Endodermal cell (in vitro differentiated cells): ENCODE measurements around the gene TAF15. TPM values are rescaled to one million over a fixed set of nuclear protein-coding genes. Genes with fewer than 3 reads are reported as not detected.

Experiments
- DNase-seq: peaks from one replicate; pipeline ENCODE4 v3.0.0-alpha.2; 2017
- H3K27ac ChIP-seq: 2 replicates; pipeline ENCODE4 v1.5.1; 2013; ENCODE audit warnings: mild to moderate bottlenecking, low read depth, low read length, moderate library complexity
- H3K27me3 ChIP-seq: 2 replicates; pipeline ENCODE4 v1.6.1; 2013; ENCODE audit warnings: mild to moderate bottlenecking, low read length, moderate library complexity; ENCODE audit not compliant: insufficient read depth, control insufficient read depth, poor library complexity, severe bottlenecking
- H3K36me3 ChIP-seq: 2 replicates; pipeline ENCODE4 v1.7.0; 2013; ENCODE audit warnings: mild to moderate bottlenecking, low read length, moderate library complexity; ENCODE audit not compliant: control insufficient read depth, insufficient read depth
- H3K4me1 ChIP-seq: one replicate; pipeline ENCODE4 v1.7.0; 2013; ENCODE audit warnings: low read length; ENCODE audit not compliant: control insufficient read depth, insufficient read depth
- H3K4me3 ChIP-seq: 2 replicates; pipeline ENCODE4 v1.5.1; 2013; ENCODE audit warnings: mild to moderate bottlenecking, low read length, moderate library complexity
- H3K9ac ChIP-seq: 2 replicates; pipeline ENCODE4 v1.6.1; 2013; ENCODE audit warnings: mild to moderate bottlenecking, low read length, moderate library complexity; ENCODE audit not compliant: poor library complexity, severe bottlenecking; ENCODE audit errors: extremely low read depth
- H3K9me3 ChIP-seq: 2 replicates; pipeline ENCODE4 v1.6.1; 2013; ENCODE audit warnings: mild to moderate bottlenecking, low read length, moderate library complexity; ENCODE audit not compliant: control insufficient read depth
- H3K27ac Mint-ChIP-seq: 2 replicates; pipeline ENCODE4 v1.8.0; 2020; ENCODE audit warnings: mixed read lengths
- H3K27me3 Mint-ChIP-seq: 2 replicates; pipeline ENCODE4 v1.8.0; 2021; ENCODE audit warnings: mild to moderate bottlenecking, mixed read lengths; ENCODE audit not compliant: insufficient read depth
- H3K36me3 Mint-ChIP-seq: 2 replicates; pipeline ENCODE4 v1.8.0; 2020; ENCODE audit warnings: low read depth, mixed read lengths
- H3K4me1 Mint-ChIP-seq: 2 replicates; pipeline ENCODE4 v1.8.0; 2020; ENCODE audit warnings: mixed read lengths
- H3K4me3 Mint-ChIP-seq: 2 replicates; pipeline ENCODE4 v1.8.0; 2020; ENCODE audit warnings: mild to moderate bottlenecking, moderate library complexity, mixed read lengths
- H3K9me3 Mint-ChIP-seq: 2 replicates; pipeline ENCODE4 v1.8.0; 2020; ENCODE audit warnings: mild to moderate bottlenecking, mixed read lengths
- CTCF ChIP-seq: fragments of 200-600 bp; sonication (generic); conservative IDR thresholded peaks from 2 replicates; pipeline ENCODE4 v1.5.0; 2021; ENCODE audit warnings: antibody characterized with exemption, mild to moderate bottlenecking
- WGBS, 2 experiments: methylation state at CpG; one replicate each; pipeline versions ENCODE4 v1.1.5 to v1.1.7; 2013; ENCODE audit warnings: missing lambda C conversion rate in 2 of 2, mixed read lengths in 1 of 2; ENCODE audit not compliant: insufficient coverage in 1 of 2, insufficient read length in 1 of 2; 5-methylcytosine and 5-hydroxymethylcytosine counted together
- total RNA-seq, 2 donors: library from RNA; stranded (reverse); fragmentation: NEBNext Ultra II Directional in 1 of 2; extraction: Animal tissue kit (Norgen Biotek cat#: 25700) in 1 of 2; gene quantifications; 2 replicates in 1 of 2; 3 replicates in 1 of 2; pipeline ENCODE4 v1.2.1, GENCODE V29; 2021

The TAF15 gene
- total RNA-seq, 2 donors from 2014 or later, result 230 to 247 TPM

GRCh38 chr17:35775039-35775438, 34.2 kb upstream of the TAF15 start:
- Mint-ChIP-seq H3K36me3 (no peaks in the 10 kb centered on the region), H3K4me1 (peaks cover 11% of the 10 kb centered on the region), H3K27ac (no peak overlapping the region), H3K9me3 (no peaks in the 10 kb centered on the region), H3K27me3 (peaks cover 2% of the 10 kb centered on the region), H3K4me3 (no peak overlapping the region)
- H3K4me1 ChIP-seq, result no peaks in the 10 kb centered on the region
- no peaks in the 10 kb centered on the region for H3K9me3 ChIP-seq
- H3K27ac ChIP-seq, result no peak overlapping the region
- no peaks in the 10 kb centered on the region for H3K36me3 ChIP-seq
- WGBS, 2 experiments, result 77 to 93% methylated on average over 3 to 5 of the region's 5 CpGs
- no peak for TF ChIP-seq CTCF
- H3K9ac ChIP-seq, result no peak overlapping the region
- no peak overlapping the region for H3K4me3 ChIP-seq
- no peak for DNase-seq
- H3K27me3 ChIP-seq, result no peaks in the 10 kb centered on the region

- H3K4me3 Mint-ChIP-seq, result no peak overlapping the region
- no peaks in the 10 kb centered on the region for H3K27me3 ChIP-seq
- no peaks in the 10 kb centered on the region for H3K36me3 ChIP-seq
- no peaks in the 10 kb centered on the region for H3K36me3 Mint-ChIP-seq
- no peak overlapping the region for H3K4me3 ChIP-seq
- WGBS, 2 experiments, result 92% methylated on average over 2 to 6 of the region's 6 CpGs
- H3K27ac ChIP-seq, result no peak overlapping the region
- no peaks in the 10 kb centered on the region for H3K4me1 ChIP-seq
- H3K27me3 Mint-ChIP-seq, result peaks cover 2% of the 10 kb centered on the region
- no peaks in the 10 kb centered on the region for H3K9me3 Mint-ChIP-seq
- no peak overlapping the region for H3K27ac Mint-ChIP-seq
- DNase-seq, result no peak
- no peak for TF ChIP-seq CTCF
- no peak overlapping the region for H3K9ac ChIP-seq
- H3K4me1 Mint-ChIP-seq, result peaks cover 11% of the 10 kb centered on the region
- no peaks in the 10 kb centered on the region for H3K9me3 ChIP-seq
Measured at GRCh38 chr17:35775583-35775982, 33.7 kb upstream of the TAF15 start.

- no peak overlapping the region for H3K9ac ChIP-seq
- peaks cover 9% of the 10 kb centered on the region for H3K4me1 Mint-ChIP-seq
- no peak overlapping the region for H3K4me3 Mint-ChIP-seq
- no peaks in the 10 kb centered on the region for H3K36me3 ChIP-seq
- H3K36me3 Mint-ChIP-seq, result no peaks in the 10 kb centered on the region
- H3K27ac Mint-ChIP-seq, result no peak overlapping the region
- peaks cover 16% of the 10 kb centered on the region for H3K27me3 Mint-ChIP-seq
- peaks cover 7% of the 10 kb centered on the region for H3K27me3 ChIP-seq
- H3K9me3 Mint-ChIP-seq, result no peaks in the 10 kb centered on the region
- no peak for DNase-seq
- no peak overlapping the region for H3K27ac ChIP-seq
- no peaks in the 10 kb centered on the region for H3K4me1 ChIP-seq
- no peak overlapping the region for H3K4me3 ChIP-seq
- no peak for TF ChIP-seq CTCF
- H3K9me3 ChIP-seq, result no peaks in the 10 kb centered on the region
- WGBS, 2 experiments, result 94 to 95% methylated on average over 13 to 16 of the region's 16 CpGs
Measured at GRCh38 chr17:35778641-35779196, 30.6 kb upstream of the TAF15 start.
